NCI-H526 (cell line): Measurements from ENCODE around the gene SAMD5.

ENCODE experiments used
- DNase-seq, 2 experiments: peaks; one replicate each; lab custom pipeline; 2025; lab: John Stamatoyannopoulos, UW

Gene SAMD5

GRCh38 chr6:147508042-147508865, at the start of gene SAMD5:
TSS of gene SAMD5 (plus strand) at chr6:147508690. CDS start at chr6:147508929, 239 bp downstream.
- DNase-seq = peak; percentile 54 to 89

- DNase-seq = peak; percentile 31 to 62
Measured at GRCh38 chr6:147459780-147460179, 48.7 kb upstream of the SAMD5 start.

GRCh38 chr6:147463651-147464050, 44.8 kb upstream of the SAMD5 start:
- DNase-seq = no peak

GRCh38 chr6:147467428-147467827, 41.1 kb upstream of the SAMD5 start:
- DNase-seq = no peak

GRCh38 chr6:147467886-147468285, 40.6 kb upstream of the SAMD5 start:
- DNase-seq = no peak

GRCh38 chr6:147468634-147469033, 39.9 kb upstream of the SAMD5 start:
- no peak for DNase-seq

GRCh38 chr6:147479857-147480256, 28.6 kb upstream of the SAMD5 start:
- DNase-seq = no peak

GRCh38 chr6:147486683-147487082, 21.8 kb upstream of the SAMD5 start:
- DNase-seq = no peak

- DNase-seq = no peak
Measured at GRCh38 chr6:147497472-147497871, 11.0 kb upstream of the SAMD5 start.

- no peak for DNase-seq
Measured at GRCh38 chr6:147503587-147503986, 4.9 kb upstream of the SAMD5 start.

- DNase-seq = no peak
Measured at GRCh38 chr6:147504848-147505247, 3.6 kb upstream of the SAMD5 start.

GRCh38 chr6:147506704-147507114, 1.8 kb upstream of the SAMD5 start:
- peak; percentile 57 to 89 for DNase-seq

GRCh38 chr6:147507162-147508041, 1.1 kb upstream of the SAMD5 start:
- peak; percentile 19 to 75 for DNase-seq

GRCh38 chr6:147508866-147509608, 547 bp downstream of the SAMD5 start:
- peak in 1 of 2 experiments; percentile 76 for DNase-seq

GRCh38 chr6:147509891-147510290, 1.4 kb downstream of the SAMD5 start:
- peak in 1 of 2 experiments; percentile 38 for DNase-seq

- DNase-seq = peak; percentile 80 to 88
Measured at GRCh38 chr6:147510929-147511590, 2.6 kb downstream of the SAMD5 start.

- no peak for DNase-seq
Measured at GRCh38 chr6:147514831-147515230, 6.3 kb downstream of the SAMD5 start.

- DNase-seq = no peak
Measured at GRCh38 chr6:147515327-147515726, 6.8 kb downstream of the SAMD5 start.

- no peak for DNase-seq
Measured at GRCh38 chr6:147522597-147522996, 14.1 kb downstream of the SAMD5 start.

GRCh38 chr6:147525519-147526209, 17.2 kb downstream of the SAMD5 start:
- no peak for DNase-seq

- no peak for DNase-seq
Measured at GRCh38 chr6:147527197-147527596, 18.7 kb downstream of the SAMD5 start.
